BE2C (cell line): ENCODE data around the gene AMOTL2.

Source experiments
- DNase-seq: peaks from one replicate; pipeline ENCODE4 v3.0.0-alpha.2; 2020
- H3K27me3 ChIP-seq: fragments of 250-450 bp; sonication (Bioruptor Pico); 2 replicates; pipeline ENCODE4 v1.5.1; 2020; ENCODE audit warnings: mild to moderate bottlenecking
- H3K36me3 ChIP-seq: fragments of 250-450 bp; sonication (Bioruptor Pico); 2 replicates; pipeline ENCODE4 v1.5.1; 2020; ENCODE audit warnings: mild to moderate bottlenecking
- H3K4me1 ChIP-seq: fragments of 250-450 bp; sonication (Bioruptor Pico); 2 replicates; pipeline ENCODE4 v1.5.1; 2020
- H3K4me3 ChIP-seq: 2 replicates; pipeline ENCODE4 v1.5.1; 2011; ENCODE audit warnings: low read depth, low read length
- H3K9me3 ChIP-seq: fragments of 250-450 bp; sonication (Bioruptor Pico); 2 replicates; pipeline ENCODE4 v1.5.1; 2020
- CTCF ChIP-seq: IDR thresholded peaks from 2 replicates; pipeline ENCODE4 v1.5.1; 2012; ENCODE audit warnings: mild to moderate bottlenecking, low read depth, low read length

The AMOTL2 gene

GRCh38 chr3:134392336-134392983, 18.2 kb upstream of the AMOTL2 start:
- no peak overlapping the region for H3K4me3 ChIP-seq
- TF ChIP-seq CTCF, result no peak
- H3K27me3 ChIP-seq, result peaks cover 34% of the 10 kb centered on the region
- no peak for DNase-seq
- no peaks in the 10 kb centered on the region for H3K36me3 ChIP-seq
- no peaks in the 10 kb centered on the region for H3K9me3 ChIP-seq
- H3K4me1 ChIP-seq, result no peaks in the 10 kb centered on the region

- Histone ChIP-seq H3K9me3 (no peaks in the 10 kb centered on the region), H3K4me3 (no peak overlapping the region), H3K27me3 (peaks cover 33% of the 10 kb centered on the region), H3K36me3 (no peaks in the 10 kb centered on the region), H3K4me1 (no peaks in the 10 kb centered on the region)
- DNase-seq, result no peak
- TF ChIP-seq CTCF, result no peak
Measured at GRCh38 chr3:134389865-134390264, 15.6 kb upstream of the AMOTL2 start.

GRCh38 chr3:134388788-134389485, 14.7 kb upstream of the AMOTL2 start:
- Histone ChIP-seq H3K4me1 (no peaks in the 10 kb centered on the region), H3K4me3 (no peak overlapping the region), H3K9me3 (no peaks in the 10 kb centered on the region), H3K36me3 (no peaks in the 10 kb centered on the region), H3K27me3 (peaks cover 40% of the 10 kb centered on the region)
- no peak for DNase-seq
- TF ChIP-seq CTCF, result no peak

- no peaks in the 10 kb centered on the region for H3K36me3 ChIP-seq
- H3K27me3 ChIP-seq, result peaks cover 40% of the 10 kb centered on the region
- H3K4me3 ChIP-seq, result no peak overlapping the region
- no peak for DNase-seq
- no peaks in the 10 kb centered on the region for H3K9me3 ChIP-seq
- no peak for TF ChIP-seq CTCF
- no peaks in the 10 kb centered on the region for H3K4me1 ChIP-seq
Measured at GRCh38 chr3:134388292-134388691, 14.0 kb upstream of the AMOTL2 start.

- Histone ChIP-seq H3K4me3 (no peak overlapping the region), H3K36me3 (no peaks in the 10 kb centered on the region), H3K27me3 (peaks cover 48% of the 10 kb centered on the region), H3K4me1 (no peaks in the 10 kb centered on the region), H3K9me3 (no peaks in the 10 kb centered on the region)
- no peak for TF ChIP-seq CTCF
- no peak for DNase-seq
Measured at GRCh38 chr3:134387293-134387692, 13.0 kb upstream of the AMOTL2 start.

GRCh38 chr3:134384963-134385362, 10.7 kb upstream of the AMOTL2 start:
- H3K4me3 ChIP-seq, result no peak overlapping the region
- TF ChIP-seq CTCF, result no peak
- DNase-seq, result no peak
- peaks cover 72% of the 10 kb centered on the region for H3K27me3 ChIP-seq
- H3K9me3 ChIP-seq, result no peaks in the 10 kb centered on the region
- no peaks in the 10 kb centered on the region for H3K4me1 ChIP-seq
- no peaks in the 10 kb centered on the region for H3K36me3 ChIP-seq
